Astrocyte (in vitro differentiated cells and primary cell): ENCODE measurements around the gene RBP3. TPM values are rescaled to one million over a fixed set of nuclear protein-coding genes. Genes with fewer than 3 reads are reported as not detected.

Experiments
- DNase-seq: peaks from one replicate; pipeline ENCODE4 v3.0.0-alpha.2; 2010; ENCODE audit warnings: low read depth
- FAIRE-seq: peaks from 2 replicates; lab custom pipeline; 2011; peaks lifted over from hg19 to GRCh38; lab: Jason Lieb, UNC
- H2AFZ ChIP-seq: 2 replicates; pipeline ENCODE4 v1.6.0; 2012; ENCODE audit warnings: low read depth, low read length, inconsistent platforms
- H3K27ac ChIP-seq: 2 replicates; pipeline ENCODE4 v1.5.1; 2011; ENCODE audit warnings: low read depth, low read length, inconsistent platforms
- H3K27me3 ChIP-seq: 2 replicates; pipeline ENCODE4 v1.6.0; 2011; ENCODE audit warnings: low read length, inconsistent platforms; ENCODE audit not compliant: insufficient read depth
- H3K36me3 ChIP-seq: 2 replicates; pipeline ENCODE4 v1.5.1; 2011; ENCODE audit warnings: low read length, inconsistent platforms; ENCODE audit not compliant: insufficient read depth
- H3K4me1 ChIP-seq: 2 replicates; pipeline ENCODE4 v1.5.1; 2011; ENCODE audit warnings: low read length, inconsistent platforms; ENCODE audit not compliant: insufficient read depth
- H3K4me2 ChIP-seq: 2 replicates; pipeline ENCODE4 v1.6.0; 2012; ENCODE audit warnings: low read length, inconsistent platforms
- H3K4me3 ChIP-seq: 2 replicates; pipeline ENCODE4 v1.5.1; 2011; ENCODE audit warnings: low read depth, mild to moderate bottlenecking, low read length, inconsistent platforms; ENCODE audit not compliant: insufficient read depth
- H3K79me2 ChIP-seq: 2 replicates; pipeline ENCODE4 v1.6.0; 2012; ENCODE audit warnings: mild to moderate bottlenecking, low read length, inconsistent platforms; ENCODE audit not compliant: insufficient read depth
- H3K9ac ChIP-seq: 2 replicates; pipeline ENCODE4 v1.6.0; 2012; ENCODE audit warnings: mild to moderate bottlenecking, low read length, inconsistent platforms
- H3K9me3 ChIP-seq: 2 replicates; pipeline ENCODE4 v1.5.1; 2012; ENCODE audit warnings: low read depth, mild to moderate bottlenecking, low read length, inconsistent platforms; ENCODE audit not compliant: insufficient read depth
- H4K20me1 ChIP-seq: 2 replicates; pipeline ENCODE4 v1.6.0; 2012; ENCODE audit warnings: low read length, inconsistent platforms; ENCODE audit not compliant: insufficient read depth
- H3K27ac Mint-ChIP-seq: one replicate; pipeline ENCODE4 v1.8.0; 2021; ENCODE audit warnings: mild to moderate bottlenecking, mixed read lengths; ENCODE audit not compliant: unreplicated experiment
- H3K27me3 Mint-ChIP-seq: one replicate; pipeline ENCODE4 v1.8.0; 2021; ENCODE audit warnings: low read depth, mixed read lengths; ENCODE audit not compliant: unreplicated experiment
- H3K36me3 Mint-ChIP-seq: one replicate; pipeline ENCODE4 v1.8.0; 2021; ENCODE audit warnings: low read depth, mixed read lengths; ENCODE audit not compliant: unreplicated experiment
- H3K4me1 Mint-ChIP-seq: one replicate; pipeline ENCODE4 v1.8.0; 2021; ENCODE audit warnings: low read depth, mixed read lengths; ENCODE audit not compliant: unreplicated experiment
- H3K4me3 Mint-ChIP-seq: one replicate; pipeline ENCODE4 v1.8.0; 2021; ENCODE audit warnings: mild to moderate bottlenecking, moderate library complexity, mixed read lengths; ENCODE audit not compliant: unreplicated experiment
- H3K9me3 Mint-ChIP-seq: one replicate; pipeline ENCODE4 v1.8.0; 2021; ENCODE audit warnings: mild to moderate bottlenecking, mixed read lengths; ENCODE audit not compliant: unreplicated experiment
- EZH2 ChIP-seq: IDR thresholded peaks from 2 replicates; pipeline ENCODE4 v1.6.1; 2012; ENCODE audit warnings: mild to moderate bottlenecking, low read length, inconsistent platforms; ENCODE audit not compliant: insufficient read depth
- total RNA-seq: library from RNA; stranded (reverse); gene quantifications from 2 replicates; pipeline ENCODE4 v1.2.1, GENCODE V29; 2021
- TF ChIP-seq, protein P1 (sequence below): IDR thresholded peaks from 2 replicates; pipeline ENCODE4 v1.5.1; 2011; ENCODE audit warnings: low read depth, mild to moderate bottlenecking, inconsistent platforms, low read length, moderate library complexity; ENCODE audit not compliant: insufficient read depth

The RBP3 gene
- total RNA-seq, 1 donor from 2014 or later, result not detected

GRCh38 chr10:47346581-47347302, 1.4 kb upstream of the RBP3 start:
- H4K20me1 ChIP-seq, result no peaks in the 10 kb centered on the region
- H3K4me1 ChIP-seq, result no peaks in the 10 kb centered on the region
- Mint-ChIP-seq H3K4me1 (no peaks in the 10 kb centered on the region), H3K36me3 (no peaks in the 10 kb centered on the region), H3K9me3 (peaks cover 2% of the 10 kb centered on the region), H3K27me3 (peaks cover 17% of the 10 kb centered on the region), H3K4me3 (no peak overlapping the region), H3K27ac (no peak overlapping the region)
- H3K79me2 ChIP-seq, result no peaks in the 10 kb centered on the region
- DNase-seq (no peak), FAIRE-seq (no peak)
- H3K27me3 ChIP-seq, result peaks cover 6% of the 10 kb centered on the region
- no peak for TF ChIP-seq EZH2
- TF ChIP-seq, protein P1, sequence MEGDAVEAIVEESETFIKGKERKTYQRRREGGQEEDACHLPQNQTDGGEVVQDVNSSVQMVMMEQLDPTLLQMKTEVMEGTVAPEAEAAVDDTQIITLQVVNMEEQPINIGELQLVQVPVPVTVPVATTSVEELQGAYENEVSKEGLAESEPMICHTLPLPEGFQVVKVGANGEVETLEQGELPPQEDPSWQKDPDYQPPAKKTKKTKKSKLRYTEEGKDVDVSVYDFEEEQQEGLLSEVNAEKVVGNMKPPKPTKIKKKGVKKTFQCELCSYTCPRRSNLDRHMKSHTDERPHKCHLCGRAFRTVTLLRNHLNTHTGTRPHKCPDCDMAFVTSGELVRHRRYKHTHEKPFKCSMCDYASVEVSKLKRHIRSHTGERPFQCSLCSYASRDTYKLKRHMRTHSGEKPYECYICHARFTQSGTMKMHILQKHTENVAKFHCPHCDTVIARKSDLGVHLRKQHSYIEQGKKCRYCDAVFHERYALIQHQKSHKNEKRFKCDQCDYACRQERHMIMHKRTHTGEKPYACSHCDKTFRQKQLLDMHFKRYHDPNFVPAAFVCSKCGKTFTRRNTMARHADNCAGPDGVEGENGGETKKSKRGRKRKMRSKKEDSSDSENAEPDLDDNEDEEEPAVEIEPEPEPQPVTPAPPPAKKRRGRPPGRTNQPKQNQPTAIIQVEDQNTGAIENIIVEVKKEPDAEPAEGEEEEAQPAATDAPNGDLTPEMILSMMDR, result no peak
- no peak overlapping the region for H2AFZ ChIP-seq
- no peak overlapping the region for H3K4me2 ChIP-seq
- no peaks in the 10 kb centered on the region for H3K9me3 ChIP-seq
- H3K27ac ChIP-seq, result no peak overlapping the region
- no peak overlapping the region for H3K4me3 ChIP-seq
- no peaks in the 10 kb centered on the region for H3K36me3 ChIP-seq
- no peak overlapping the region for H3K9ac ChIP-seq

DNA sequence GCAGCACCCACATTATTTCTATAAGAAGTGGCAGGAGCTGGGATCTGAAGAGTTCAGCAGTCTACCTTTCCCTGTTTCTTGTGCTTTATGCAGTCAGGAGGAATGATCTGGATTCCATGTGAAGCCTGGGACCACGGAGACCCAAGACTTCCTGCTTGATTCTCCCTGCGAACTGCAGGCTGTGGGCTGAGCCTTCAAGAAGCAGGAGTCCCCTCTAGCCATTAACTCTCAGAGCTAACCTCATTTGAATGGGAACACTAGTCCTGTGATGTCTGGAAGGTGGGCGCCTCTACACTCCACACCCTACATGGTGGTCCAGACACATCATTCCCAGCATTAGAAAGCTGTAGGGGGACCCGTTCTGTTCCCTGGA, 874 bp upstream of the RBP3 start:
- Histone ChIP-seq H4K20me1 (no peaks in the 10 kb centered on the region), H3K27me3 (peaks cover 6% of the 10 kb centered on the region), H3K4me1 (no peaks in the 10 kb centered on the region), H3K9me3 (no peaks in the 10 kb centered on the region), H3K9ac (no peak overlapping the region), H3K4me2 (no peak overlapping the region), H3K79me2 (no peaks in the 10 kb centered on the region), H2AFZ (no peak overlapping the region), H3K27ac (no peak overlapping the region), H3K36me3 (no peaks in the 10 kb centered on the region), H3K4me3 (no peak overlapping the region)
- Mint-ChIP-seq H3K4me3 (no peak overlapping the region), H3K36me3 (no peaks in the 10 kb centered on the region), H3K27me3 (peaks cover 17% of the 10 kb centered on the region), H3K4me1 (no peaks in the 10 kb centered on the region), H3K27ac (no peak overlapping the region), H3K9me3 (peaks cover 2% of the 10 kb centered on the region)
- TF ChIP-seq, protein P1, result no peak
- TF ChIP-seq EZH2, result no peak
- no peak for FAIRE-seq
- DNase-seq, result no peak
